ENCODE results near the gene CH25H.

- TF ChIP-seq, protein P1, sequence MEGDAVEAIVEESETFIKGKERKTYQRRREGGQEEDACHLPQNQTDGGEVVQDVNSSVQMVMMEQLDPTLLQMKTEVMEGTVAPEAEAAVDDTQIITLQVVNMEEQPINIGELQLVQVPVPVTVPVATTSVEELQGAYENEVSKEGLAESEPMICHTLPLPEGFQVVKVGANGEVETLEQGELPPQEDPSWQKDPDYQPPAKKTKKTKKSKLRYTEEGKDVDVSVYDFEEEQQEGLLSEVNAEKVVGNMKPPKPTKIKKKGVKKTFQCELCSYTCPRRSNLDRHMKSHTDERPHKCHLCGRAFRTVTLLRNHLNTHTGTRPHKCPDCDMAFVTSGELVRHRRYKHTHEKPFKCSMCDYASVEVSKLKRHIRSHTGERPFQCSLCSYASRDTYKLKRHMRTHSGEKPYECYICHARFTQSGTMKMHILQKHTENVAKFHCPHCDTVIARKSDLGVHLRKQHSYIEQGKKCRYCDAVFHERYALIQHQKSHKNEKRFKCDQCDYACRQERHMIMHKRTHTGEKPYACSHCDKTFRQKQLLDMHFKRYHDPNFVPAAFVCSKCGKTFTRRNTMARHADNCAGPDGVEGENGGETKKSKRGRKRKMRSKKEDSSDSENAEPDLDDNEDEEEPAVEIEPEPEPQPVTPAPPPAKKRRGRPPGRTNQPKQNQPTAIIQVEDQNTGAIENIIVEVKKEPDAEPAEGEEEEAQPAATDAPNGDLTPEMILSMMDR (IDR thresholded peaks at IDR 0.05), result no peak
- TF ChIP-seq POLR2A (IDR thresholded peaks at IDR 0.05), result no peak
These were observed 21.8 kb upstream of the CH25H start for GRCh38 chr10:89228962-89229361.

All from testis (tissue), 2 donors.